B cell (primary cell): ENCODE data around the gene HYI. TPM values are rescaled to one million over a fixed set of nuclear protein-coding genes. Genes with fewer than 3 reads are reported as not detected.

ENCODE experiments used
- ATAC-seq: fragments of 200-7000 bp; cut with Tn5 transposase; one replicate; pipeline ENCODE4 v1.10.0; 2021; ENCODE audit warnings: low read depth, mild to moderate bottlenecking, moderate number of reproducible peaks, moderate library complexity
- CTCF ChIA-PET: fragments of 350-600 bp; sonication (Branson Sonifier 250); formaldehyde crosslinking; loops from one replicate; lab custom pipeline; 2021; ENCODE audit warnings: antibody characterized with exemption, inconsistent platforms; lab: Charles Lee
- POLR2A ChIA-PET: fragments of 350-600 bp; sonication (Branson Sonifier 250); formaldehyde crosslinking; loops from one replicate; lab custom pipeline; 2021; ENCODE audit warnings: antibody characterized with exemption; lab: Charles Lee
- DNase-seq: peaks from one replicate; pipeline ENCODE4 v3.0.0; 2013
- H2AFZ ChIP-seq: 2 replicates; pipeline ENCODE4 v1.6.1; 2012; ENCODE audit warnings: mild to moderate bottlenecking, low read depth, low read length; ENCODE audit not compliant: insufficient read depth, poor library complexity, severe bottlenecking
- H3K27ac ChIP-seq, 2 donors: 1 replicate in 1 of 2; 2 replicates in 1 of 2; pipeline ENCODE4 v1.5.1; 2012 to 2013; ENCODE audit warnings: low read length in 2 of 2, mild to moderate bottlenecking in 2 of 2, moderate library complexity in 1 of 2
- H3K27me3 ChIP-seq, 4 experiments: fragments of 200-600 bp in 1 of 4; sonication (generic) in 1 of 4; replicated peaks in 1 of 4; 1 replicate in 2 of 4; 2 replicates in 2 of 4; pipeline versions ENCODE4 v1.6.1 to v1.7.0; 2013 to 2016; ENCODE audit warnings: low read length in 3 of 4, mild to moderate bottlenecking in 2 of 4, mixed read lengths in 1 of 4, moderate library complexity in 1 of 4; ENCODE audit not compliant: insufficient read depth in 4 of 4, control insufficient read depth in 3 of 4; ENCODE audit errors: control extremely low read depth in 1 of 4
- H3K36me3 ChIP-seq, 2 experiments: replicated peaks in 1 of 2; 1 replicate in 1 of 2; 2 replicates in 1 of 2; pipeline versions ENCODE4 v1.6.1 to v1.7.1; 2013; ENCODE audit warnings: low read length in 1 of 2; ENCODE audit not compliant: insufficient read depth in 2 of 2, control insufficient read depth in 1 of 2; ENCODE audit errors: control extremely low read depth in 1 of 2, extremely low read depth in 1 of 2
- H3K4me1 ChIP-seq, 2 donors: fragments of 200-600 bp in 1 of 2; sonication (generic) in 1 of 2; 1 replicate in 1 of 2; 2 replicates in 1 of 2; pipeline versions ENCODE4 v1.5.1 to v1.6.1; 2013 to 2017; ENCODE audit warnings: low read length in 2 of 2; ENCODE audit not compliant: control insufficient read depth in 2 of 2, insufficient read depth in 2 of 2
- H3K4me2 ChIP-seq: replicated peaks from 2 replicates; pipeline ENCODE3; 2012; ENCODE audit warnings: mild to moderate bottlenecking, low read depth, low read length; ENCODE audit not compliant: poor library complexity, severe bottlenecking
- H3K4me3 ChIP-seq, 5 experiments: fragments of 200-600 bp in 1 of 5; sonication (generic) in 1 of 5; 1 replicate in 3 of 5; 2 replicates in 2 of 5; pipeline versions ENCODE4 v1.5.1 to v1.7.0; 2011 to 2016; ENCODE audit warnings: low read length in 4 of 5, mild to moderate bottlenecking in 4 of 5, low read depth in 2 of 5, control low read depth in 1 of 5, moderate library complexity in 1 of 5; ENCODE audit not compliant: insufficient read depth in 1 of 5; ENCODE audit errors: control extremely low read depth in 1 of 5, extremely low read depth in 1 of 5
- H3K79me2 ChIP-seq: fragments of 200-600 bp; sonication (generic); one replicate; pipeline ENCODE4 v1.6.0; 2016; ENCODE audit warnings: low read length; ENCODE audit not compliant: control insufficient read depth, insufficient read depth
- H3K9ac ChIP-seq: fragments of 200-600 bp; sonication (generic); 2 replicates; pipeline ENCODE4 v1.6.1; 2017; ENCODE audit warnings: mild to moderate bottlenecking, low read length, moderate library complexity
- H3K9me3 ChIP-seq, 3 donors: one replicate each; pipeline versions ENCODE4 v1.6.1 to v1.7.1; 2013; ENCODE audit warnings: low read length in 2 of 3; ENCODE audit not compliant: control insufficient read depth in 2 of 3, insufficient read depth in 1 of 3; ENCODE audit errors: control extremely low read depth in 1 of 3
- H4K20me1 ChIP-seq: 2 replicates; pipeline ENCODE4 v1.6.0; 2012; ENCODE audit warnings: mild to moderate bottlenecking, low read length; ENCODE audit not compliant: insufficient read depth, control insufficient read depth, poor library complexity, severe bottlenecking
- H3K27ac Mint-ChIP-seq: one replicate; pipeline ENCODE4 v1.8.0; 2021; ENCODE audit warnings: mixed read lengths
- H3K27me3 Mint-ChIP-seq: one replicate; pipeline ENCODE4 v1.8.0; 2021; ENCODE audit warnings: mixed read lengths
- H3K4me1 Mint-ChIP-seq: one replicate; pipeline ENCODE4 v1.8.0; 2021; ENCODE audit warnings: mixed read lengths
- H3K4me3 Mint-ChIP-seq: one replicate; pipeline ENCODE4 v1.8.0; 2021; ENCODE audit warnings: mixed read lengths
- H3K9me3 Mint-ChIP-seq: one replicate; pipeline ENCODE4 v1.8.0; 2022; ENCODE audit warnings: mixed read lengths; ENCODE audit not compliant: insufficient read depth
- EZH2 ChIP-seq: IDR thresholded peaks from 2 replicates; pipeline ENCODE4 v1.6.1; 2012; ENCODE audit warnings: borderline replicate concordance, low read depth, mild to moderate bottlenecking, moderate library complexity, low read length; ENCODE audit not compliant: insufficient read depth, poor library complexity, severe bottlenecking
- WGBS: methylation state at CpG from one replicate; pipeline ENCODE4 v1.1.5; 2013; ENCODE audit warnings: missing lambda C conversion rate; ENCODE audit not compliant: insufficient coverage; 5-methylcytosine and 5-hydroxymethylcytosine counted together
- intact Hi-C: fragments of 100-400 bp; cut with micrococcal nuclease; formaldehyde crosslinking; loops from one replicate; pipeline ENCODE4 v1.10.0; 2022
- polyA plus RNA-seq: library from polyadenylated mRNA; depleted of rRNA; stranded (reverse); fragments of >200 nt; gene quantifications from 2 replicates; pipeline ENCODE4 v1.2.3, GENCODE V29; 2012
- total RNA-seq, 2 donors: library from RNA; stranded (reverse); fragments of 120-200 nt in 1 of 2; gene quantifications; 1 replicate in 1 of 2; 2 replicates in 1 of 2; pipeline versions ENCODE4 v1.2.3 to v1.2.4, GENCODE V29; 2013 to 2022
- TF ChIP-seq, protein P1 (sequence below): fragments of 200-600 bp; IDR thresholded peaks from one replicate; pipeline ENCODE4 v1.8.0; 2022; ENCODE audit warnings: antibody characterized with exemption, mild to moderate bottlenecking

HYI gene
- total and polyA plus RNA-seq, 2 donors (not counting 1 experiment from before 2014, with no cell fraction given): 21.0 to 26.5 TPM

DNA sequence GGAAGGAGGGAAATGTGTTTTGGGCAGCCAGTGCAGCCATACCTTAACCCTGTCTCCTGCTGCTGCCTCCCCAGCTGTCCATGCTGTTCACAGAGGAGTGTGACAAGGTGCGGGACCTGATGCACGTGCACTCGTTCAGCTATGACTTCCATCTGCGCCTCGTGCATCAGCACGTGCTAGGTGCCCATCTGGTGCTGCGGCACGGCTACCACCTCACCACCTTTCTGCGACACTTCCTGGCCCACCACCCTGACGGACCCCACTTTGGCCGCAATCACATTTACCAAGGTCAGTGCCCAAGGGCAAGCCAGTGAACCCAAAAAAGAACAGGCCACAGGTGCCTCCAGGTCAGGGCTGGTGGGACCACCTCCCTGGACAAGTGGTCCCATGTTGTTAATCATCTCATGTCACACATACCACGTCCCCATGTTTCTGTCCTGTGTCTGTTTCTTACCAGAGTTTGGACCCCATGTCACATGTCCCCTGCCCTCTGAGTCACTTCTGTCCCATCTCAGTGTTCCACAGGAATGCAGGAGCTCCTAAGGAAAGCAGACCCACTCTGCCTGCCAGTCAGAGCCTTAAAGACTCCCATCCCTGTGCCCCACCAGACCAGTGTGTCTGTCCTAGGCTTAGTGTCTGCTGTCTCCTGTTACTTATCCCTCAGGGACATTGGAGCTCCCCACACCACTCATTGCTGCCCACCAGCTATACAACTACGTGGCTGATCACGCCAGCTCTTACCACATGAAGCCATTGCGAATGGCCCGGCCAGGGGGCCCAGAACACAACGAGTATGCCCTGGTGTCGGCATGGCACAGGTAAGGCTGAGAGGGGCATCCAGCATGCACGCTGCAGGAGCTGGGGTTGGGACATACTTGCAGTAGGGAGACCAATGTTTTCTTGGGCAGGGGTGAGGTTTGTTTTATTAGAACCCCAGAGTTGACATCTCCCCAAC lies 6.6 kb downstream of the HYI start:
- no peak for DNase-seq
- Histone ChIP-seq H3K4me3 (no peak overlapping the region), H3K4me2 (no peak overlapping the region), H3K4me1 (no peaks in the 10 kb centered on the region), H3K79me2 (no peaks in the 10 kb centered on the region), H3K27me3 (no peaks in the 10 kb centered on the region), H3K36me3 (peaks cover 0 to 82% of the 10 kb centered on the region in 2 experiments), H3K9ac (no peak overlapping the region), H4K20me1 (no peaks in the 10 kb centered on the region), H3K9me3 (no peaks in the 10 kb centered on the region), H2AFZ (no peak overlapping the region), H3K27ac (no peak overlapping the region)
- no peak for TF ChIP-seq EZH2
- TF ChIP-seq, protein P1, sequence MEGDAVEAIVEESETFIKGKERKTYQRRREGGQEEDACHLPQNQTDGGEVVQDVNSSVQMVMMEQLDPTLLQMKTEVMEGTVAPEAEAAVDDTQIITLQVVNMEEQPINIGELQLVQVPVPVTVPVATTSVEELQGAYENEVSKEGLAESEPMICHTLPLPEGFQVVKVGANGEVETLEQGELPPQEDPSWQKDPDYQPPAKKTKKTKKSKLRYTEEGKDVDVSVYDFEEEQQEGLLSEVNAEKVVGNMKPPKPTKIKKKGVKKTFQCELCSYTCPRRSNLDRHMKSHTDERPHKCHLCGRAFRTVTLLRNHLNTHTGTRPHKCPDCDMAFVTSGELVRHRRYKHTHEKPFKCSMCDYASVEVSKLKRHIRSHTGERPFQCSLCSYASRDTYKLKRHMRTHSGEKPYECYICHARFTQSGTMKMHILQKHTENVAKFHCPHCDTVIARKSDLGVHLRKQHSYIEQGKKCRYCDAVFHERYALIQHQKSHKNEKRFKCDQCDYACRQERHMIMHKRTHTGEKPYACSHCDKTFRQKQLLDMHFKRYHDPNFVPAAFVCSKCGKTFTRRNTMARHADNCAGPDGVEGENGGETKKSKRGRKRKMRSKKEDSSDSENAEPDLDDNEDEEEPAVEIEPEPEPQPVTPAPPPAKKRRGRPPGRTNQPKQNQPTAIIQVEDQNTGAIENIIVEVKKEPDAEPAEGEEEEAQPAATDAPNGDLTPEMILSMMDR: no peak
- no peaks in the 10 kb centered on the region for H3K9me3 Mint-ChIP-seq
- ChIA-PET CTCF (no interaction called here), POLR2A (interaction anchor here (0.5 kb wide), 1 partner anchor 683 kb away, joined by 4 read pairs; no protein-coding TSS in a partner anchor)
- intact Hi-C loops: no loop called here
- H3K4me3 Mint-ChIP-seq: no peak overlapping the region
- no peak for ATAC-seq
- H3K27me3 Mint-ChIP-seq: no peaks in the 10 kb centered on the region
- no peaks in the 10 kb centered on the region for H3K4me1 Mint-ChIP-seq
- 96% methylated on average over 18 of the region's 19 CpGs for WGBS
- no peak overlapping the region for H3K27ac Mint-ChIP-seq

DNA sequence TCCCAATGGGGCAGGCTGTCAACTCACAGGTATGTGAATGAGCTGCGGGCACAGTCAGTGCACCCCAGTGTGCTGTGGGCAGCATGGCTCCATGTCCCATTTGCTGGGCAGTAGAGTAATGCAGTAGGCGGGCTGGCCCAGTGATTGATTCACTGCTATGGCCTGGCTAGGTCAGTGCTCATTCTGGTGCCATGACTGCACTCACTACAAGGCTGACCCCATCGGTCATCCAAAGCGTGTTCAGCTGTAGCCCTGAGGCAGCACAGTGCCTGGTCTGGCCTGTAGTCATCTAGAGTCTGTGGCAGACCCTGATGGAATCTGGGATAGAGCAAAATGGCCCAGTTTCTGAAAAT lies 7.4 kb downstream of the HYI start:
- no peaks in the 10 kb centered on the region for H3K4me1 Mint-ChIP-seq
- Histone ChIP-seq H3K4me1 (no peaks in the 10 kb centered on the region), H3K79me2 (no peaks in the 10 kb centered on the region), H4K20me1 (no peaks in the 10 kb centered on the region), H3K27ac (no peak overlapping the region), H3K36me3 (peaks cover 0 to 88% of the 10 kb centered on the region in 2 experiments), H3K9me3 (no peaks in the 10 kb centered on the region), H3K4me3 (no peak overlapping the region), H3K9ac (no peak overlapping the region), H3K4me2 (no peak overlapping the region), H2AFZ (no peak overlapping the region), H3K27me3 (no peaks in the 10 kb centered on the region)
- ChIA-PET POLR2A (no interaction called here), CTCF (no interaction called here)
- no peak overlapping the region for H3K27ac Mint-ChIP-seq
- intact Hi-C loops: no loop called here
- H3K27me3 Mint-ChIP-seq: no peaks in the 10 kb centered on the region
- ATAC-seq: no peak
- WGBS: 100% methylated on average over 4 of the region's 4 CpGs
- no peak overlapping the region for H3K4me3 Mint-ChIP-seq
- H3K9me3 Mint-ChIP-seq: no peaks in the 10 kb centered on the region
- TF ChIP-seq, protein P1: no peak
- no peak for TF ChIP-seq EZH2
- no peak for DNase-seq
